OCI-LY7 (cell line): ENCODE data around the gene CLN3.

Source experiments
- EZH2phosphoT487 ChIP-seq: fragments of 200-600 bp; sonication (generic); IDR thresholded peaks from 2 replicates; pipeline ENCODE4 v1.6.1; 2018; ENCODE audit warnings: low read depth, borderline replicate concordance, mild to moderate bottlenecking, mixed run types, antibody characterized with exemption, low read length, moderate library complexity, mixed read lengths
- TF ChIP-seq, protein P1 (sequence below): fragments of 200-600 bp; sonication (generic); conservative IDR thresholded peaks from 2 replicates; pipeline ENCODE4 v1.5.1; 2014; ENCODE audit warnings: mild to moderate bottlenecking, antibody characterized with exemption, low read length, moderate library complexity, mixed read lengths

GRCh38 chr16:28538733-28539596 lies 47.1 kb upstream of the CLN3 start, which contains the start of gene NUPR1:
- TF ChIP-seq, protein P1, sequence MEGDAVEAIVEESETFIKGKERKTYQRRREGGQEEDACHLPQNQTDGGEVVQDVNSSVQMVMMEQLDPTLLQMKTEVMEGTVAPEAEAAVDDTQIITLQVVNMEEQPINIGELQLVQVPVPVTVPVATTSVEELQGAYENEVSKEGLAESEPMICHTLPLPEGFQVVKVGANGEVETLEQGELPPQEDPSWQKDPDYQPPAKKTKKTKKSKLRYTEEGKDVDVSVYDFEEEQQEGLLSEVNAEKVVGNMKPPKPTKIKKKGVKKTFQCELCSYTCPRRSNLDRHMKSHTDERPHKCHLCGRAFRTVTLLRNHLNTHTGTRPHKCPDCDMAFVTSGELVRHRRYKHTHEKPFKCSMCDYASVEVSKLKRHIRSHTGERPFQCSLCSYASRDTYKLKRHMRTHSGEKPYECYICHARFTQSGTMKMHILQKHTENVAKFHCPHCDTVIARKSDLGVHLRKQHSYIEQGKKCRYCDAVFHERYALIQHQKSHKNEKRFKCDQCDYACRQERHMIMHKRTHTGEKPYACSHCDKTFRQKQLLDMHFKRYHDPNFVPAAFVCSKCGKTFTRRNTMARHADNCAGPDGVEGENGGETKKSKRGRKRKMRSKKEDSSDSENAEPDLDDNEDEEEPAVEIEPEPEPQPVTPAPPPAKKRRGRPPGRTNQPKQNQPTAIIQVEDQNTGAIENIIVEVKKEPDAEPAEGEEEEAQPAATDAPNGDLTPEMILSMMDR: no peak
- TF ChIP-seq EZH2phosphoT487: no peak
